ENCODE data around the gene YIF1A.
A peak's percentile ranks its signal among the peaks of the same experiment; 100 is the strongest.

The YIF1A gene

GRCh38 chr11:66288671-66289547, at the start of gene YIF1A:
Gene YIF1A, minus strand, starts transcription at chr11:66289143. Its CDS starts 158 bp downstream, at chr11:66288985.
- no peak for TF ChIP-seq CTCF (IDR thresholded peaks at IDR 0.05; ENCODE audit: insufficient read depth, low read depth, low read length, missing control alignments)
- peak within 1 kb of the TSS; percentile 80 for H3K4me3 ChIP-seq (ENCODE audit: low read depth, low read length)

GRCh38 chr11:66337103-66337899, 48.4 kb upstream of the YIF1A start:
- no peak for DNase-seq (ENCODE audit: low read depth)
- H3K4me3 ChIP-seq (ENCODE audit: low read depth, low read length), result no peak overlapping the region
- TF ChIP-seq CTCF (IDR thresholded peaks at IDR 0.05; ENCODE audit: insufficient read depth, low read depth, low read length, missing control alignments), result no peak

More at GRCh38 chr11:66288671-66289547, at the start of gene YIF1A:
- peak; percentile 100 for DNase-seq (ENCODE audit: low read depth)

- TF ChIP-seq CTCF (IDR thresholded peaks at IDR 0.05; ENCODE audit: insufficient read depth, low read depth, low read length, missing control alignments), result no peak
- H3K4me3 ChIP-seq (ENCODE audit: low read depth, low read length), result no peak within 1 kb of the TSS
- peak; percentile 89 for DNase-seq (ENCODE audit: low read depth)
These were observed 47.5 kb upstream of the YIF1A start, which contains the start of gene RIN1 for GRCh38 chr11:66336234-66337102. Gene RIN1, minus strand, starts transcription at chr11:66336434. Its CDS starts 32 bp downstream, at chr11:66336402.

GRCh38 chr11:66335531-66336233, 46.7 kb upstream of the YIF1A start:
- TF ChIP-seq CTCF (IDR thresholded peaks at IDR 0.05; ENCODE audit: insufficient read depth, low read depth, low read length, missing control alignments), result no peak
- no peak for DNase-seq (ENCODE audit: low read depth)
- H3K4me3 ChIP-seq (ENCODE audit: low read depth, low read length), result no peak overlapping the region

- no peak for TF ChIP-seq CTCF (IDR thresholded peaks at IDR 0.05; ENCODE audit: insufficient read depth, low read depth, low read length, missing control alignments)
These were observed 45.9 kb upstream of the YIF1A start for GRCh38 chr11:66334605-66335442.

More at GRCh38 chr11:66334605-66335442, 45.9 kb upstream of the YIF1A start:
- no peak for DNase-seq (ENCODE audit: low read depth)
- no peak overlapping the region for H3K4me3 ChIP-seq (ENCODE audit: low read depth, low read length)
